Measurements from ENCODE around the gene PLIN4.

DNA sequence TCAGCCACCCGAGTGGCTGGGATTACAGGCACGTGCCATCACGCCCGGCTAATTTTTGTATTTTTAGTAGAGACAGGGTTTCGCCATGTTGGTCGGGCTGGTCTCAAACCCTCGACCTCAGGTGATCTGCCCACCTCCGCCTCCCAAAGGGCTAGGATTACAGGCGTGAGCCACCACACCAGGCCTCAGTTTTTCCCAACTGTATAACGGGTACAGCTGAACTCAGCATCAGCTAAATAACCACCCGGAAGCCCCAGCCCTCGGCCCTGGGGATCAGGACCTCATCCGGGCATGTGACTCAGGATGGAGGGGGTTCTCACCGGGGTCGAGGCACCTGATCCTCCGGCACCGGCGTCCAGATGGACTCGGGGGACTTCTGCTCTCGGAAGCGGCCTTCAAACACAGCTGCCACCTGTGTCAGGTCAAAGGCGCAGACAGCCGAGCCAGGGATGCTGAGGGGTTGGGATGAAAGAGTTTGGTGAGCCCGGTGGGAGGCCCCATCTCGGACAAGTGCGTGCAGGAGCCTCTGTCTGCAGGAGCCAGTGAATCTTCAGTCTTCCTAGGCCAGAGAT lies 32.3 kb upstream of the PLIN4 start:
- TF ChIP-seq, protein P1, sequence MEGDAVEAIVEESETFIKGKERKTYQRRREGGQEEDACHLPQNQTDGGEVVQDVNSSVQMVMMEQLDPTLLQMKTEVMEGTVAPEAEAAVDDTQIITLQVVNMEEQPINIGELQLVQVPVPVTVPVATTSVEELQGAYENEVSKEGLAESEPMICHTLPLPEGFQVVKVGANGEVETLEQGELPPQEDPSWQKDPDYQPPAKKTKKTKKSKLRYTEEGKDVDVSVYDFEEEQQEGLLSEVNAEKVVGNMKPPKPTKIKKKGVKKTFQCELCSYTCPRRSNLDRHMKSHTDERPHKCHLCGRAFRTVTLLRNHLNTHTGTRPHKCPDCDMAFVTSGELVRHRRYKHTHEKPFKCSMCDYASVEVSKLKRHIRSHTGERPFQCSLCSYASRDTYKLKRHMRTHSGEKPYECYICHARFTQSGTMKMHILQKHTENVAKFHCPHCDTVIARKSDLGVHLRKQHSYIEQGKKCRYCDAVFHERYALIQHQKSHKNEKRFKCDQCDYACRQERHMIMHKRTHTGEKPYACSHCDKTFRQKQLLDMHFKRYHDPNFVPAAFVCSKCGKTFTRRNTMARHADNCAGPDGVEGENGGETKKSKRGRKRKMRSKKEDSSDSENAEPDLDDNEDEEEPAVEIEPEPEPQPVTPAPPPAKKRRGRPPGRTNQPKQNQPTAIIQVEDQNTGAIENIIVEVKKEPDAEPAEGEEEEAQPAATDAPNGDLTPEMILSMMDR (IDR thresholded peaks at IDR 0.05 in 2 of 3, conservative IDR thresholded peaks at IDR 0.05 in 1 of 3; ENCODE audit: borderline replicate concordance in 1 of 3, insufficient read depth in 1 of 3, low read depth in 2 of 3, low read length in 2 of 3), result no peak
- no peak for TF ChIP-seq CEBPB (IDR thresholded peaks at IDR 0.05; ENCODE audit: low read depth)
- TF ChIP-seq ZFX (IDR thresholded peaks at IDR 0.05), result no peak
- no peak for TF ChIP-seq POLR2A (IDR thresholded peaks at IDR 0.05; ENCODE audit: borderline replicate concordance, extremely low read depth, insufficient read depth, insufficient read length)
- TF ChIP-seq, protein P2, sequence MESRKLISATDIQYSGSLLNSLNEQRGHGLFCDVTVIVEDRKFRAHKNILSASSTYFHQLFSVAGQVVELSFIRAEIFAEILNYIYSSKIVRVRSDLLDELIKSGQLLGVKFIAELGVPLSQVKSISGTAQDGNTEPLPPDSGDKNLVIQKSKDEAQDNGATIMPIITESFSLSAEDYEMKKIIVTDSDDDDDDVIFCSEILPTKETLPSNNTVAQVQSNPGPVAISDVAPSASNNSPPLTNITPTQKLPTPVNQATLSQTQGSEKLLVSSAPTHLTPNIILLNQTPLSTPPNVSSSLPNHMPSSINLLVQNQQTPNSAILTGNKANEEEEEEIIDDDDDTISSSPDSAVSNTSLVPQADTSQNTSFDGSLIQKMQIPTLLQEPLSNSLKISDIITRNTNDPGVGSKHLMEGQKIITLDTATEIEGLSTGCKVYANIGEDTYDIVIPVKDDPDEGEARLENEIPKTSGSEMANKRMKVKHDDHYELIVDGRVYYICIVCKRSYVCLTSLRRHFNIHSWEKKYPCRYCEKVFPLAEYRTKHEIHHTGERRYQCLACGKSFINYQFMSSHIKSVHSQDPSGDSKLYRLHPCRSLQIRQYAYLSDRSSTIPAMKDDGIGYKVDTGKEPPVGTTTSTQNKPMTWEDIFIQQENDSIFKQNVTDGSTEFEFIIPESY (IDR thresholded peaks at IDR 0.05; ENCODE audit: extremely low read depth, insufficient replicate concordance, low read length), result no peak
- TF ChIP-seq POLR2AphosphoS5 (IDR thresholded peaks at IDR 0.05; ENCODE audit: low read depth, low read length), result no peak
